Hematopoietic multipotent progenitor cell treated with erythropoietin and hydrocortisone succinate and interleukin-3 and kit ligand, for 15 days (in vitro differentiated cells): Measurements from ENCODE around the gene GRHL1.

Experiments used
- DNase-seq: peaks from one replicate; pipeline ENCODE4 v3.0.0-alpha.2; 2015; ENCODE audit warnings: low spot score

The GRHL1 gene

DNA sequence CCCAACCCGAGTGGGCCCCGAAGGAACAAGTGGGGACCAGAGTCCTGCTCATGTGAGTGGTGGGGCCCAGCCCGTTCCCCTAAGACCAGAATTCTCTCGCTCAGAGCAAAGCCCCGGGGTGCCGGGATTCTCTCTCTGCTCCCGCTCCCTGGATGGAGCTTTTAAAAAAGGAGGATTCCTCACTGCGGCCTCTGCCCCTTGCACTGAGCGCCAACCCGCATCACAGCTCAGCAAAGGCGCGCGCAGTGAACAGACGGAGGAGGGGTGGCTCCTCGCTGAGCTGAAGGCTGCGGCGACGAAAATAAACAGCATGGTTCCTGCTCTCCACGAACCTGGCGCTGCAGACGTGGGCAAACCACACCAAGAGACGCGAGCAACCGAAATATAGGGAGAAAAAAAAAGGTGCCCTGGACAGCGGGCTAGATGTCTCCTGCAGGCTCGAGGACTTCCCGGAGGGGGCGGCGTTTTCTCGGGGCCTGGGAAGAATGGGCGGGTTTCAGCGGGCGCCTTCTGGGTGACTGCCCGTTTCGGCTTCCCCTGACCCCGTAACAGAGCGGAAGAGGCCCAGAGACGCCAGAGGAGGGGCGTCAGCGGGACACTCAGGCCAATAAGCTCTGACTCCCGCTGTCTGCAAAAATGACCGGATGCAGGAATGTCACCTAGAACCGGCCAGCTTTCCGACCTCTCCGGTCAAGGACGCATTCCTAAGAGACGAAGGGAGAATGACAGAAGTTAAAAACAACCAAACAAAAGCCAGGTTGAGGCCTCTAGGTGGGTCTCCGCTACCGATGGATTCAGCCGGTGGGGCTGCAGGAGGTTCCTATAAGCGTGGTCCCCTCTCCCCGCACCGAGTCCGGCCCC, 91.0 kb downstream of the GRHL1 start:
- DNase-seq: no peak

DNA sequence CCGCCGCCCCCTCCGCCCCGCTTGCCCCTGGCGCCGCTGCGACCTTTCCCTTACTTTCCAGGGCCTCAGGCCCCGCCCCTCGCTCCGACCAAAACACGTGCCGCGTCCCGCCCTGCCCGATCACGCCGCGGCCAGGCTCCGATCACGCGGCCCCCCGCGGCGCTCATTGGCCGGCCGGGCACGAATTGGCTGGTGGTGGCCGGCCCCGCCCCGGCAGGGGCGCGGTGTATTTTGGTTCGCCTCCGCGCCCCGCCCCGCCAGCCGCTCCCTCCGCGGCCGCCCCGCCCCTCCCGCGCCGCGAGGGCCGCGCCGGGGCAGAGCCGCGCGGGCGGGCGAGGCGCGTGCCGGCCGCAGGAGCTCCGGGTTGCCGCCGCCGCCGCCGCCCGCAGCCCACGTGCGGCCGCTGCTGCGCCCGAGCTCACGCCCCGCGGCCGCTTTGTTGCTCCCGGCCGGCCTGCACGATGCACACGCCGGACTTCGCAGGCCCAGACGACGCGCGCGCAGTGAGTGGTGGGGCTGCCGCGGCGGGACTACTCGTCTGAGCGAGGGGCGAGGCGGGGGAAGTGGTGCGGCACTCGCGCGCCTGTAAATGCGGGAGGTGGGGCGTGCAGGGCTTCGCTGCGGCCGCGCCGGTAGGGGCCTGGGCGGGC, 91.9 kb downstream of the GRHL1 start, which contains the start of gene KLF11:
TSS of gene KLF11 (plus strand) at position 295 of the 650 bp plus-strand sequence. CDS start at position 462, 167 bp downstream.
- DNase-seq: peak; percentile 90

DNA sequence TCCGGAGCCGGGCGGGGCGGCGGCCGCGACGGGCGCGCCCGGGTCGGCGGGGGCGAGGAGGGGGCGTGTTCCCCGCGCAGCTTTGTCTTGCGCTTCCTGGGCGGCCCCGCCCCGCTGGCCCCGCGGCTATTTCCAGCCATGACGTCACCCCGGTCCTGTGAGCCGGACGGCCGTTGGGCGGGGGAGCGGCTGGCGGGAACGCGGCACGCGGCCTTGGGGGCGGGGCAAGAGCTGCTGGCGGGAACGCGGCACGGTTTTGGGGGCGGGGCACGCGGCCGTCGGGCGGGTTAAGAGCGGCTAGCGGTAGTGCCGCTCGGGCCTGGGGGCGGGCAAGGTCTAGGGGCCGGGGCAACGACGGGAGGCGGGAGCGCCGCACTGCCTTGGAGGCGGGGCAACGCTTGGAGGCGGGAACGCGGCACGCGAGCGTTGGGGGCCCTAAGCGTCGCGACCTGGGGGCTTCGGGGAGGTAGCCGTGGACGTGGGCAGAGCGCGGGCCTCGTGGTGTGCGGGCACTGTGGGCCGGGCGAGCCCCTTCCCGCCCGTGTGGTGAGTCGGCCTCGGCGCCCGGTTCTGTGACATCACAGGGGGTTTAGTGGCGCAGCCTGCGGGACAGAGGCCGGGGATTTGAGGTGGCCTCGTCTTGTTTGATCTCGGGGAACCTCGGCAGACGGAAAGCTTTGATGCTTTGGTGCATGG, 92.6 kb downstream of the GRHL1 start:
- DNase-seq: peak; percentile 72

DNA sequence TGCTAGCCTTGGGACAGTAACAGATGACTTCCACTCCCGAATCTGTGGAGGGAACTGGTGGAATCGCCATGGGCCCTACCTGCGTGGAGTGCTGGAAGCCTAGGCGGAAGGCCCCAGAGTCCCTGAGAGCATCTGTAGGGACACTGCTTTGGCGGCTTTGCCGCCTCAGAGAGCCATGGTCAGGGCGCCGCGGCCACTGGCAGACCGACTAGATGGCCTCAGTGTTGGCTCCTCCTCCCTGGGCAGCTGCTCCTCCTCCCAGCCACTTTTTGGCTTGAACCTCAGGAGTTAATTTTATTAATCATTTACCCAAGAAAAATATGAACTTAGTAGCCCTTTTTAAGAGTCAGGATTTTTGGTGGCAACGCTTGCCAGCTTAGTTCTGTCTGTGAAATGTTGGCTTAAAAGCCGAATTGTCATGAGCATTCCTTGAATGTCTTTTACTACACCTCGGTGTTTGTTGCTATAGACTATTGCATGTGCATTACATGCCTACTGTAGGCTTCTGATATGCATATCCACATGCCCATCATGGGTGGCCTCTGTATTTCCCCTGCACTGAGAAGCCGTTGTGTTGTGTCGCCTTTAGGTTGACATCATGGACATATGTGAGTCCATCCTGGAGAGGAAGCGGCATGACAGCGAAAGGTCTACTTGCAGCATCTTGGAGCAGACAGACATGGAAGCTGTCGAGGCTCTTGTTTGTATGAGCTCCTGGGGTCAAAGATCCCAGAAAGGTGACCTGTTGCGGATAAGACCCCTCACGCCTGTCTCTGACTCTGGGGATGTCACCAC, 94.3 kb downstream of the GRHL1 start:
- DNase-seq: no peak

DNA sequence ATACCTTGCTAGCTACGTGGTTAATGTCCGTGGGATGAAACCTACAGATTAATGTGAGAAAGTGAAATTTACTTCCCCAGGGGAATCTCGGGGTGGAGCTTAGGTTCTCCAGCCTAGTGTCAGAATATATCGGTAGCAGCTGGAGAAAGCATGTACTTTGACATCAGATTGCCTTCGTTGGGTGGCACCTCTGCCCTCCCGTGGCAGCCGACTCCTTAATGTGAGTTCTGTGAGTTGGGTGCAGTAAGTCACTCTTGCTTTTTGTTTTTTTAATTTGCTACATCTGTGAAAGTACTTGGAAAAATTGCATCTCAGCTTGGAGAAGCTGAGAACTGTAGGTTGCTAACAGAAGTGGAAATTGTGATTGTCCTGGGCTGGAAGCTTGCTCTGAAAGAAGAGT, 95.4 kb downstream of the GRHL1 start:
- DNase-seq: no peak

DNA sequence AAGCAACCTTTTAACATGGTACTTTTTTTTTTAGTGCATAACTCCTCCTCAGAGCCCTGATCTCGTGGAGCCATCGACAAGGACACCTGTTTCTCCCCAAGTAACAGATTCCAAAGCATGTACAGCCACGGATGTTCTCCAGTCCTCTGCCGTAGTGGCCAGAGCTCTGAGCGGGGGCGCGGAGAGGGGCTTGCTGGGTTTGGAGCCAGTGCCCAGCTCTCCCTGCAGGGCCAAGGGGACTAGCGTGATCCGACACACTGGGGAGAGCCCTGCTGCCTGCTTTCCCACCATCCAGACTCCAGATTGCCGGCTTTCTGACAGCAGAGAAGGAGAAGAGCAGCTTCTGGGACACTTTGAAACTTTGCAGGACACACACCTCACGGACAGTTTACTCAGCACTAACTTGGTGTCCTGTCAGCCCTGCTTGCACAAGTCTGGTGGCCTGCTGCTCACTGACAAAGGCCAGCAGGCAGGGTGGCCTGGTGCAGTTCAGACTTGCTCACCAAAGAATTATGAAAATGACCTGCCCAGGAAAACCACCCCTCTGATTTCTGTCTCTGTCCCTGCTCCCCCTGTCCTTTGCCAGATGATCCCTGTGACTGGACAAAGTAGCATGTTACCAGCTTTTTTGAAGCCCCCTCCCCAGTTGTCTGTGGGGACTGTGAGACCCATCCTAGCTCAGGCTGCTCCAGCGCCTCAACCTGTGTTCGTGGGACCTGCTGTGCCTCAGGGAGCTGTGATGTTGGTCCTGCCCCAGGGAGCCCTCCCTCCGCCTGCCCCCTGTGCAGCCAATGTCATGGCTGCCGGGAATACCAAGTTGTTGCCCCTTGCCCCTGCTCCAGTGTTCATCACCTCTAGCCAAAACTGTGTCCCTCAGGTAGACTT, 96.4 kb downstream of the GRHL1 start:
- no peak for DNase-seq

DNA sequence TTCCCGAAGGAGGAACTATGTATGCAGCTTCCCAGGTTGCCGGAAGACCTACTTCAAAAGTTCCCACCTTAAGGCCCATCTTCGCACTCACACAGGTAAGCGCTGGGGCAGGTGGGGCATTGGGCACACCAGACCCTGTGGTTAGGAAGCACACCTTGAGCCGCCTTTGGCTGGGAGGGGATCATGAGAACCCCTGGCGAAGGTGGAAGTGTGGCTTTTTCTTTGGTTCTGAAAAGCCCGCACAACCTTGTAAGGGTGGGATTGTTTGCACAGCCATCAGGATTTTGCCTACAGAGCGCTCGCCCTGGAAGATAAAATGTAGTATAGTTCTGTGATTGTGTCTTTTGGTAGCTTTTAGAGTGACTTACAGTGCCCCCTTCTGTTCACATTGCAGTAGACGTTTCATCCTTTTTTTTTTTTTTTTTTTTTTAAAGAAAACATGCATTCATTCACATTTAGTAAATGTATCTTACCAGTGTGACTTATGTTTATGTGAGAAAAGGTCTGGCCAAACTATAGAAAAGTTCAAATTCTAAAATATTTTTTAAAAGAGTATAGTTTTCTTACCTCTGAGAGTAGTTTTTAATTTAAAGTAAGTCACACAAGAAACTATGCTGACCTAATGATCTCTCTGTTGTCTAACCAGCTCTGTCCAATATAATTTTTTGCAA, 97.1 kb downstream of the GRHL1 start:
- DNase-seq: peak; percentile 75
